Subcutaneous adipose tissue (tissue), 4 donors: ENCODE measurements around the gene HES4. TPM values are rescaled to one million over a fixed set of nuclear protein-coding genes. Genes with fewer than 3 reads are reported as not detected.

Source experiments
- CTCF ChIP-seq: fragments of 450-650 bp; IDR thresholded peaks from one replicate; pipeline ENCODE4 v1.5.1; 2016; ENCODE audit warnings: low read depth, mild to moderate bottlenecking, control low read depth, antibody characterized with exemption, moderate library complexity
- total RNA-seq, 4 donors: library from RNA; depleted of rRNA; stranded (reverse); fragments of >200 nt; gene quantifications; one replicate each; pipeline ENCODE4 v1.1.0, GENCODE V29; 2016

The HES4 gene
- total RNA-seq, 4 donors from 2014 or later, result 6.4 to 12.8 (median 7.2) TPM

GRCh38 chr1:979744-980072 is 20.2 kb downstream of the HES4 start:
- no peak for TF ChIP-seq CTCF

- TF ChIP-seq CTCF, result no peak
These were observed 20.8 kb downstream of the HES4 start for GRCh38 chr1:978835-979743.

- no peak for TF ChIP-seq CTCF
These were observed 21.6 kb downstream of the HES4 start for GRCh38 chr1:978069-978834.

GRCh38 chr1:975896-976683 is 23.8 kb downstream of the HES4 start:
- no peak for TF ChIP-seq CTCF

- no peak for TF ChIP-seq CTCF
These were observed 24.5 kb downstream of the HES4 start for GRCh38 chr1:975365-975764.

- no peak for TF ChIP-seq CTCF
These were observed 25.1 kb downstream of the HES4 start for GRCh38 chr1:974687-975328.

GRCh38 chr1:974293-974640 is 25.6 kb downstream of the HES4 start:
- no peak for TF ChIP-seq CTCF
